HG03060 (cell line): ENCODE results near the gene EIF4EBP2.

Experiments
- ATAC-seq: cut with Tn5 transposase; IDR thresholded peaks from one replicate; pipeline ENCODE4 v1.9.1; 2021; ENCODE audit warnings: low read depth, moderate number of reproducible peaks; ENCODE audit not compliant: unreplicated experiment

Gene EIF4EBP2

DNA sequence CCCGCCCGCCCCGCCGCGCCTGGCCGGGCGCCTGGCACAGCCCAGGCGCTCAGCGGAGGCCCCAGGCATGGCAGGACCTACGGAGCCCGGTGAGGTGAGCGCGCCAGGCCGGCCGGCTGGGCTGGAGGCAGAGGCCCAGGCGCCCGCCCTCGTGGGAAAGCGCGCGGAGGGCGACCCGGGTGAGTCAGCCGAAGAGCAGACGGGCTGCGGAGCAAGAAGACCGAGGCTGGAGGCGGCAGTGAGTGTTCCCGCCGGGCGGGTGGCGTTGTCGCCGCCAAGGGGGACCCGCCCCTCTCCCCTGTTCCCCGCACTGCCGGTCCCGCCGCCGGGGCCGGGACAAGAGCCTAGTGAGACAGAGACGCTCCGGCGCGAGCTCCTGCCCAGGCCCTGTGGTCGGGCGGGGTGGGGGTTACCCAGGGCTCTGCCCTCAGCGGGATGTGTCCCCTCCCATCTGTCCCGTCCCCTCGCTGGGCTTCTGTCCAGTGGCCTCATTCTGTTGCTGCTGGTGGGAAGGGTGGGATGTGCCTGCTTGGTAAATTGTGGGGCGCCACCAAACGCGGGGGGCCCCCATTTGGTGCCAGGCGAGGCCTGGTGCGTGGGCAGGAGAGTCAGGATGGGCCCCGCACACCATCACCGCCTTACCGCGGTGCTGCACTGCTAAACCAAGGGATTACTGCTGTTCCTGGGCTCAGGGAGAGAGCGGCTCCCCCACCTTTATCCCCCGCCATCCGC, 54.5 kb downstream of the EIF4EBP2 start:
- no peak for ATAC-seq

DNA sequence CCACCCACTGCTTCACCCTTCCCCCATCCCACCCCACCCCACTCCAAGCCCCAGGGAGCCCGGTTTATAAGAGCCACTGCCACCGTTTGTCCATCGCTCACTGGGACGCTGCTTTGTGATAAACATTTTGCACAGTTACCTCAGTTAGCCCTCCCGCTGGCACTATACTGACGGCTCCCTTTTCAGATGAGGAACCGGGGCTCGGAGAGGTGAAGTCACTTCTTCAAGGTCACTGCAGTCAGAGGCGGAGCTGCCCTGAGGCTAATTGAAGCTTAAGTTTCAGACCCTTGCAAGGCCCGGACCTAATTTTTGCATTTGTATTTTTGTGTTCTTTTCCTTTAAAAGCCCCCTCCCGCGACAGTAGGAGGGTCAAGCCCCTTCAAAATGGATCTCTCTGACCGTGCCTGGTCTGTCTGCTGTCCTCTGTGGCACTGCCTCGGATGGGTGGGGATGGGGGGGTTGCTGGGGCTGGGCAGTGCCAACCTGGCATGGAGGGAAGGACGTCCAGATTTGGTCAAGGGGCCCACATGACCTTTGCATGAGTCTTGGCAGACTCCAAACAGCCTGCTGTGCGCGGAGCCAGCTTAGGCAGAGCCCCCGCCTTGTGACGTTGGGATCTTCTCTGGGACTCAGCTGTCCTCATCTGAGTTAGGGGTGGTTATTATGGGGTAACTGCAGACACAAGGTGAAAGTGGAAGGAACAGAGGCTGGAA, 55.3 kb downstream of the EIF4EBP2 start:
- no peak for ATAC-seq

DNA sequence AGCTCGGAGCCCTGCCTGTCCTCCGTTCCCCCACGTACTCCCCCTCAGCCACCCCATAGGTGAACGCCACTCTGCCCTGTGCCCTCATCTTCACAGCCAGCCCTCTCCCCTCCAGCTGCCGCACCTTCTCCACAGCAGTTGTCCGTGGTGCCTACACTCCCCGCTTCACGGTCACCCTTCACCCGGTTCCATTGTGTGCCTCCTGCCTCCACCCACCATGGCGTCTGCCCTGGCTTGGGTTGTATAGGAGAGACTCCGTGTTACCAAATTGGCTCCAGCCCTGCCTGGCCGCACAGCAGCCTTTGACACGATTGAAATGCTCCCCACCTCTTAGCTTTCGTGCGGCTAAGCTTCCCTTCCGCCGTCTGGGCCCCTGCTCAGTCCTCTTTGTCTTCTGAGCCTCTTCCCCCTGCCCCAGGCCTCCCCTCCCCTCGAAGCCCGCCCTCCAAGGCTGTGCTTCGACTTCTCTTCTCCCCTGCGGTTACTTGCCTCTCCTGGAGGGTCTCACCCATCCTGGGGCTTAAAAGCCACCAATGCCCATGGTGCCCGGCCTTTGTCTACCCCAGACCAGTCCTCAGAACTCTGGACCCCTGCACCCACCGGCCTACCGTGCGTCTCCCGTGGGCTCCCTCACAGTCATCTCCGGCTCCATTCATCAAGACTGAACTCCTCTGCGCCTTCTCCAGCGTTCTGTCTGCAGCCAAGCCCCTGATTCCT, 56.0 kb downstream of the EIF4EBP2 start:
- no peak for ATAC-seq

DNA sequence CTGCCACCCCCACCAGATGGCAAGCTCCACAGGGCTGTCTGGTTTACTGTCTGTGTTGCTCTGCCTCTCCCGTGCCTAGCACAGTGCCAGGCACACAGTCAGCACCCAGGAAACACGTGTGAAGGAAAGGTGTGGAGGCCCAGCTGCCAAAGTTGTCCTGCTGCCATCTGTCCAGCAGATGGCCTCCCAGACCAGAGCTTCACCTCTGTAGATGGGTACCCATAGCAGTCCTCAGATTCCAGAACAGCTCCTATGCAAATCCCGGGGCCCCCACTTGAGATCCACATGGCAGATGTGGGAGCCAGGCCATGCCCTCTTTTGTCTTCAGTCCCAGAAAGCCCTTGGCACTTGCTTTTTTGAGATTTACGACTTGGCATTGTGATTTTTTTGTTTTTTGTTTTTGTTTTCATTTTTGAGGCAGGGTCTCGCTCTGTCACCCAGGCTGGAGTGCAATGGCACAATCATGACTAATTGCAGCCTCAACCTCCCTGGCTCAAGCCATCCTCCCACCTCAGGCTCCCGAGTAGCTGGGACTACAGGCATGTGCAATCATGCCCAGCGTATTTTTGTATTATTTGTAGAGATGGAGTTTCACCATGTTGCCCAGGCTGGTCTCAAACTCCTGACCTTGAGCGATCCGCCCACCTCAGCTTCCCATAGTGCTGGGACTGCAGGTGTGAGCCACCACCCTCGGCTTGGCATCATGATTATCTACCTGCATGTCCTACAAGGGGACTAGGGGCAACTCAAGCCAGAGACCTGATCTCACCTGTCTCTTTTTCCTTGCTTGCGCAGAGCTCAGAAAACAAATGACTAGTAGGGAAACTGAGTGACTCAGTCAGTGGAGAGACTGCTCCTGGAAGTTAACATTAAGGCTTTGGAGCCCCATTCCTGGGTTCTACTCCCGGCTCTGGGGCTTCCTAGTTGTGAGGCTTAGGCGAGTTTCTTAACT, 57.7 kb downstream of the EIF4EBP2 start:
- no peak for ATAC-seq

DNA sequence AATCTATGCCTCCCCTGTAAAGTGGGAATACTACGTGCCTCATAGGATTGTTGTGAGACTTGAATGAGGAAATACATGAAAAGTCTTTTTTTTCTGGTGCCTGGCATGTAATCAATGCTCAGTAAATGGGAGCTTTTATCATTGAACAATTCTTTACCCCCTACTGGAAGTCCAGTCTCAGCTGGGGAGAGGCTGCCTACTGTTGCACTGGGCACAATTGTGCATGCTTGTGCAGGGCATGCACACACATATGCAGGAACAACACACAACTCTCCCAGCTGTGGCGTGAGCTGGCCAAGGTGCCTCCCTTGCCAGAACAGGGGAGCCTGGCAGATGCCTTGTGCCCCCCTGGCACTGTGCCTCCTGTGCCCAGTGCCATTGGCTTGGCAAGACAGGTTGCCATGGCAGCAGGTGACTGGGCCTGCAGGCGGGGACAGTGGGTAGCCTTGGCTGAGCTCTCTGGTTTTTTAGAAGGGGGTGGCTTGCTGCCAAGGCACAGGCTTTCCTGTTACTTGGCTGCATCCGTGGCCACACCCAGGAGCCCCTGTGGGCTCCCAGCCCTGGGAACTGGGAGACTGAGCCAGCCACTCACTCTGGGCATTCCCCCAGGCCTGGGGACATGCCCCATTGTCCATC, 58.5 kb downstream of the EIF4EBP2 start:
- ATAC-seq = no peak

DNA sequence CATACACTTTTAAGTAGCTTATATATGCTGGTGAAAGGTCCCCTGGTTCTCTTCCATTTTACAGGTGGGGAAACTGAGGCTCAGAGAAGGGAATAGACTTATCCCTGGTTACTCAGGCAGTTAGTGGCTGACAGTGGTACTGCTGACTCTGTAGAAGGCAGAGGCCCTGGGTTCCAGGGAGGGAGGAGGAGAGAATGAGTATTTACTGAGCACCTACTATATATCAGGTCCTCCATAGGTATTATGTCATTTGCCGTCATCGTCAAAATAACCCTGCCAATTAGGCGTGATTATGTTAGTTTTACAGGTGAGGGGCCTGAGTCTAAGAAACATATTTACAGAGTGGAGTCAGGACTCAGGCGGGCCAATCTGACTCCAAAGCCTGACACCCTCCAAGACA, 61.3 kb downstream of the EIF4EBP2 start:
- no peak for ATAC-seq

DNA sequence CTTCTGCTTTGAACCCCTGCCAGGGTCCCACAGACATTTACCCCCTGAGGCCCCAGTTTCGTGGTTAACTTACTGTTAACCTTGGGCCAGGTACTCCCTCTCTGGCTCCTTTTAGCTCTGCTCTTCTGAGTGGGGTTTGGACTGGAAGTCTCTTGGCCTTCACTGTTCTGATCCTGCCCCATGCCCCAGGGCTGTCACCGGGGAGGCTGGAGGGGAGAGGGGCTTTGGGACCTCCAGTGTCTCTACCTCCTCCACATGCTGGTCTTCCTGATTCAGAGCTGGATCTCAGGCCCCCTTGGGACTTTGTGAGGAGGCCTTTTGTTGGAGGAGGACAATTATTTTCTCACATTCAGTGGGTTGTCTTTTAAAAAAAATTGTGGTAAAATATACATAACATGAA, 61.9 kb downstream of the EIF4EBP2 start:
- ATAC-seq = no peak

DNA sequence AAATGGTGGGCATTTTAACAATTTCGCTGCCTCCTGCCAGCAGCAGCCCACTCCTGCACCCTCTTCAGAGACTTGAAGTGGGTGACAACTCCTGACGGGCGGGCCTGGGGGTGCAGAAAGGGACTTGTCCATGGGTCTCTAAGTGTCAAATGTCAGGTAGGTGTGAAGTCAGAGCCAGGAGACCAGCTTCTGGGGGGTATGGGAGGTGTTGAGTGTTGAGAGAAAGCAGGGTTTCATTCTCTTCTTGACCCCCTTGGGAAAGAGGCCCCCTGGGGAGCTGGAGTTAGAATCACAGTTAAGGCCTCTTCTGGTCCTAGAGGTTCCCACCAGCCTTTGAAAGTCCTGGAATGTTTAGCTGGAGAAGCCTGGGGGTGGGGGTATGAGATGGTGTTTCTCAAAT, 63.0 kb downstream of the EIF4EBP2 start:
- no peak for ATAC-seq

DNA sequence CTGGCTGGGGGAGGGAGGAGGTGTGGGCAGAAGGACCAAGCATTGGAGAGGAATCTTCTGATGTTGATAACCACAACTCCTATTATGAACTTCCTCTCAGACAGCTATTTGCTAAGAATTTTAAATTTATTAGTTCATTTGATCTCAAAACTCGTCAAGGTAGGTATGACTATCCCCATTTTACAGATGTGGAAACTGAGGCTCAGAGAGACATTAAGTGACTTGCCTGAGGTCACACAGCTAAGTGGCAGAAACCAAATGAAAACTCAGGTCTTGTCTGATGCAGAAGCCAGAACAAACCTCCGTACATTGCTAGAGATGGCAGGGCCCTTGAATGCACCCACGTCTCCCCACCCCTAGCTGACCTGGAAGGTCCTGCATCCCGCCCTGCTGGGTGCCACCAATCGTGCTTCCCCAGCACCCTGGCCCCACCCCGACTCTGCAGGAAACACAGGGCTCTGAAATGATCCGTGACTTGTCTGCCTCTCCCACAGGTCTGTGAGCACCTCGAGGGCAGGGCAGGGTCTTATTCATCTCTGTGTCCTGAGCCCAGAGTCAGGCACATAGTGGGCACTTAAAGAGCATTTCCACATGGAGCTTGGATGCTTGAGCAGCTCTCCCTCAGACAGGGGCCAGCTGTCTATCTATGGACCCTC, 69.0 kb downstream of the EIF4EBP2 start:
- no peak for ATAC-seq

DNA sequence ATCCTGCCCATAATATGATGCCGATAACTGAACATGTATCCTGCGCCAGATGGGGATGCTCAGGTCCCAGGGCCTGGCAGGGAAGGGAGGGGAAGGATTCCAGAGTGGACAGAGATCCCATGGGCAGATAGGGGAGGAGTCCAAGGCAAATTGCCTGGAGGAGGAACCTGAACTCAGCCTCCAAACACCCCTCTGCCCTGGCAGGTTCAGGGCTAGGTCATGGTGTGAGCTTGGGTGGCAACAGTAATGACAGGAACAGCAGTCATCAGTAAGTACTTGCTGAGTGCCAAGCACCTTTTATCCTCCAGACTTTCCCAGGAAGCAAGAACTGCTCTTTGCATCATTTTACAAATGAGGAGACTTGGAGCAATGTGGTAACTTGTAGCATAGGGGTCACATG, 70.8 kb downstream of the EIF4EBP2 start:
- no peak for ATAC-seq

DNA sequence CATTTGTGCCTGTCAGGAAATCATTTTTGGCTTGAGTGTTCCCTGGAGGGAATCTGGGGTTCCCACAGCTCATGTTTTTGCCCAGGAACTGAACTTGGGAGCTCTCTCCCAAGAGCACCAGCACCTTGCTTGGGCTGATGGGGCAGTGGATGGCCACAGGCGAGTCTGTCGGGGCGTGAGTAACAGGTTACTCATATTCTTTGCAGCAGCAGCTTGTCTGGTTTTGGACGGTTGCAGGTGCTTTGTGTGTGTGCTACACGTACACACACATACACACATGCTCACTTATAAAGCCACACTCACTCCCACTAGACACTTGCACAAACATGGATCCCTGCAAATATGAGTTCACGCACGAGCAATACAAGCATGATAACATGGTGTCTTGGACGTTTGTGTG, 71.7 kb downstream of the EIF4EBP2 start:
- no peak for ATAC-seq

DNA sequence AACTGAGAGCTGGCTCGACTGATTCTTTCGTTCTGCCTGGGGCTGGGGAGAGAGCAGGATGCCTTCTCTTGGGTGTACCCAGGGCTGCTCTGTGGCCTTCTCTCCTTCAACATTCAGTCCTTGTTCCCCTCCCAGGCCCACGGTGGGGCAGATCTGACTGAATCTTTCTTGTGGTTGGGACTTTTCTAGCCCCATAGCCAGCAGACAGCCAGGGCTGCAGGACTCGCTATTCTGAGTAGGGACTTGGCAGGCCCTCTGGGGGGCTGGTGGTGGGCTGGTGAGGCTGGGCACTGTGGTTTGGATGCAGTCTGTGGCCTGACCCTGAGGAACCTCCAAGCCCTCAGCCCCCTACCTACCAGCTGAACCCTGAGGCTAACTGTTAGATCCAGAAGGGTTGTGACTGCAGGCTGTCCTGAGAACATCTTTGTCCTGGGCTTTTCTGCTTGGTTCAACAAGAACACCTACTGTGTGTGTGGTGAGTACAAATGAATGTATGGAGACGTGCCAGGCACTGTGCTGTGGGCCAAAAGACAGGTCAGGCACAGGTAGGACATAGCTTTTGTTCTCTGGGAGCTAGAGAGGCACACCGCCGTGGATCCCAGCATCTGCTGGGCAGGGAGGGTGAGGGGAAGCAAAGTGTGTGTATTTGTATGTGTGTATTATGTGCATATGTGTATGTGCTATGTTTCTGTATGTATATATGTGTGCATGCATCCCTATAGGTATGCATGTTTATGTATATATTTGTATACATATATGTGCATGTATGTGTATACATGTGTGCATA, 72.5 kb downstream of the EIF4EBP2 start:
- ATAC-seq = no peak

DNA sequence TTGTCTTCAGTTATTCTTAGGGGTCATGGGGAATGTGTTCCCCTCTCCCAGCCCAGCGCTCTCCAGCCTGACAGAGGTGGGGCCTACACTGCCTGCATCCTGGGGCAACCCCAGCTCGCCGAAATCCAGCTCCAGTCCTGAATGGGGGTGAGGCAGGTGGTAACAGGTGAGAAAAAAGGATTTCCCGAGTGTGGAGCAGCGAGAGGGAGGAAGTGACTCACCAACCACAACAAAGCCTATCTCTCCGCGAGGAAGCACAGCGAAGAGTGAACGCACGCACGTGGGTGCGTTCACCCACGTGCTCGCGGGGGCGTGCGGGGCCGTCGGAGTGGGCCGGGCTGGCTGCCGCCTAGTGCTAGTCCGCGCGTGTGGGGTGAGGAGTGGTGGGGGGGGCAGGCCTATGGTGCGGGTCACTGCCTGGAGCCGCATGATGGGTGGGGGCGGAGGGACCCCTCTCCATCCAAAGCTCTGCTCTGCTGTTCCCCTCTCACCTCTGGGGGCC, 73.8 kb downstream of the EIF4EBP2 start:
- ATAC-seq = no peak
